SKM-1 treated with dmso at 0.1 percent for 144 hours (cell line): ENCODE data around the gene TMEM39A.
A peak's percentile ranks its signal among the peaks of the same experiment; 100 is the strongest.

Source experiments
- DNase-seq: peaks from one replicate; lab custom pipeline; 2025; ENCODE audit not compliant: unreplicated experiment; lab: John Stamatoyannopoulos, UW

The TMEM39A gene

GRCh38 chr3:119463171-119464169 is at the start of gene TMEM39A:
TSS of gene TMEM39A (minus strand) at chr3:119463615. CDS start at chr3:119462074, 1,541 bp downstream.
- DNase-seq: peak; percentile 96

GRCh38 chr3:119510690-119511089 is 47.3 kb upstream of the TMEM39A start:
- DNase-seq: no peak

DNA sequence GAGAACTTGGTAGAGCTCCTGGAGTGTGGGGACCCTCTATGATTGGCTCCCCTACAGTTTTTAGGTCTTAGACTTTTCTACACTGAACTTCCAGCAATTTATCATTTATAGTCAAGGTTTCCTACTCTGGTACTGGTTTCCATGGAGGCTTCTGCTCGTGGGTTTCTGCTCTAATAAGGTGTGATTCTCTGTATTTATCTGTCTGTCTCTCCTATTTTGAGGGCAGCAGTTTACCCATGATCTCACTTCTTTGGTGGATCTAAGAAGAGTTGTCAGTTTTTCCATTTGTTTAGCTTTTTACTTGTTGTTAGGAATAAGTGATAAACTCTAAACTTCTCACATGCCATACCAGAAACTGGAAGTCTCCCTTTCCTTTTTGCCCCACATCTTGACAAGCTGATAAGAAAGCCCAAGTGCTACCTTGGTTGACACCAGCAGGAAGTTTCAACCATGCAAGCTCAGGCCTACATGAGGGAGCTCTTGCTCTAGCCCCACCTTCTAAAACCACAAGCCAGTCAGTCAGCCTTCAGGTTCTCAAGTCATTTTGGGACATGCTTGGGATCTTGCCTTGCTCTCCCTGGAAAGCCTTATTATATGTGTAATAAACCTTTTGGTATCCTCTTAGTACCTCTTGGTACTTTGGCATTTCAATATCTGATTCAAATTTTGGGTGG is 44.9 kb upstream of the TMEM39A start:
- DNase-seq: no peak

- no peak for DNase-seq
Measured at GRCh38 chr3:119507404-119507803, 44.0 kb upstream of the TMEM39A start.

DNA sequence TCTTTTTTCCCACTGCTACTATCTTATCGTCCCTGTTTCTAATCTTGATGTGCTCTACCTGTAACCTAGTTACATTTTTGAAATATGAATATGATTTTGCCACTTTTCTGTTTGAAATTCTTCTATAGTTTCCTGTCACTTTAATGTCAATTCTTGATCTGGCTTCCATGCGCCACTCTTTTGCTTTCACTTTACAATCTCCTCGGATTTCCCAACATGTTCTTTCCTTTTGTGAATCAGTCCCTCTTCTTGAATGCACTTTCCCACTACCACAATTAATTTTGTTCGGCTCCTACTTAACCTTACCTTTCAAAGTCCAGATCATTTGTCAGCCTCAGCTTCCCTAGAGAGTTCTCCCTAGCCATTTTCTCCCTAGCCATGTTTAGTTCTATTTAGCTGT is 43.2 kb upstream of the TMEM39A start:
- no peak for DNase-seq

- DNase-seq: no peak
Measured at GRCh38 chr3:119500901-119501300, 37.5 kb upstream of the TMEM39A start.

DNA sequence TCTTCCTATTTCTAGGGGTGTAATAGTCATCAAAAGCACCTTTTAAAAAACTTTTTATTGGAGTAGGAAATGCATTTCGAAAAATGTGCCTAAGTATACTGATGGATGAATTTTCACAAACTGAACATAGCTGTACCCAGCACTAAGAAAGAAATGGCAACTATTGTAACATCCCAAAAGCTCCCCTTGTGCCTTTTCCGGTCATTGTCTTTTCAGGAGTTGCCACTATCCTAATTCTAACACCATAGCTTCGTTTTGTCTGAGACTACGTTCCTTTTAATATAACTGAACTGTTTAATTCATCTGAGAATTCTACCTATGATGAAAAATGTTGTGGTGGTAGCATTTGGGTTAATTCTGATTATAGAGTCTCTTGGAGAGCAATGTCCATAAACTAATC is 36.9 kb upstream of the TMEM39A start:
- no peak for DNase-seq

- DNase-seq: peak; percentile 96
Measured at GRCh38 chr3:119498186-119499011, 35.0 kb upstream of the TMEM39A start, which contains the start of gene TIMMDC1. TSS of gene TIMMDC1 (plus strand) at chr3:119498547. CDS start at chr3:119498734, 187 bp downstream.

DNA sequence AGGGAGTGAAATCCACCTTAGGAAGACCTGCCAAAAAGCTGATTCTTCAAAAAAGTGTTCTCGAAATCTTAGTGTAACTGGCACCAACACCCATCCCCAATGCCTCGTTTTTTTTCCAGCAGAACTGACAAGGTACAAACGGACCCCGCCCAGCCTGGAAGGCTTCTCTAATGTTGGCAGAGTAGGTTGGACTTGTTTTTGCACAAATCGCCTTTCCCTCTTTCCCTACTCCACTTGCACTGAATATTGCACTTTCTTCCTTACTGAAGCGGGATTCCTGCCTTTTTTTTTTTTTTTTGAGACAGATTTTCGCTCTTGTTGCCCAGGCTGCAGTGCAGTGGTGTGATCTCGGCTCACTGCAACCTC is 34.4 kb upstream of the TMEM39A start:
- no peak for DNase-seq

DNA sequence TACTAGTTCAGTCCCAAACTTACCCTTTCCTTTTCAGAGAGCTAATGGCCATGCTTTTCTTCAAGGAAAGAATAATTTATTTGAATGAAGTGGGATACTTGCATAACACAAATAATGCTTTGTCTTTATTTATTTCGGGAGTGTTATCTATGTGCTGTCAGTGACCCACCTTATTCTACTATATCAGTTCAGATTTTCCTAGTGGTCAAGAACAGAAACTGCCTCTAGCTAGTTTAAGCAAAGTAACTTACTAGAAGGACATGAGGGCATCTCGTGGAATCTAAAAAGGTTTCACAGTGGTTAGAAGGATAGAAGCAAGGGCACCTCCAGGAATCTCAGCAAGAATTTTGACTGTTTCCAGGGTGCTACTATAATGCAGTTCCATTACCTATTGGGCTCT is 31.2 kb upstream of the TMEM39A start:
- DNase-seq: no peak

- DNase-seq: no peak
Measured at GRCh38 chr3:119492810-119493209, 29.4 kb upstream of the TMEM39A start.

DNA sequence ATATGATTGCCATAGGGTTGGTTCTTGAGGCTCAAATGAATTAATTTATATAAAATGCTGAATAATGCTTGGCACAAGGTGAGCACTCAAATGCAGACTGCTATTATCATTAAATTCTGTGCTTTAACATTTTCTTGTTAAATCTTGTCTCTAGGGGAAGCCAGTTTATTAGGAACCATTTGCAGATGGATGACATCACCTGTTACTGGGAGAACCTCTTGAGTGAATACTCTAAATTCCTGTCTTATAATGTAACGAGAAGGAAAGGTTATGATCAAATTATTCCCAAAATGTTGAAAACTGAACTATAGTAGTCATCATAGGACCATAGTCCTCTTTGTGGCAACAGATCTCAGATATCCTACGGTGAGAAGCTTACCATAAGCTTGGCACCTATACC is 28.7 kb upstream of the TMEM39A start:
- no peak for DNase-seq

- no peak for DNase-seq
Measured at GRCh38 chr3:119490153-119490552, 26.7 kb upstream of the TMEM39A start.

GRCh38 chr3:119485563-119485962 is 22.1 kb upstream of the TMEM39A start:
- DNase-seq: no peak

GRCh38 chr3:119483101-119483500 is 19.7 kb upstream of the TMEM39A start:
- no peak for DNase-seq

GRCh38 chr3:119481079-119481478 is 17.7 kb upstream of the TMEM39A start:
- no peak for DNase-seq

DNA sequence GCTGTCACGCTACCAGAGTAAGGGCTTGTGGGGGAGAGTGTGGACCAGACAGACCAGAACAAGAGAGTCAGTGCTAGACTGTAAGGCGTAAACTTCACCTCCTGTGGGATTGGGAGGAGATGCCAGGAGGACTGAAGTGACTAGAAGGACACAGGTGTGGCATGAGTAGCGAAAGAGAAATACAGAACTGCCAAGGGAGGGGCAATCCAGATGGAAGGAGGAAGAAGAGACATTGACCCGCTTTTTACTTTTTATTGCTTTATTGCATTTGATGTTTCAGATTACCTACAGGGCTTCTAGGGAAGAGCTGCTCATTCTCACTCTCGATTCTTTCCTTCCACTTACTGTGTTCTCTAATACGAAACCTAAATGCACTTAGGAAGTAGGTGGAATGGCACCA is 7.5 kb upstream of the TMEM39A start:
- DNase-seq: no peak

GRCh38 chr3:119469418-119470189 is 6.2 kb upstream of the TMEM39A start:
- DNase-seq: no peak

DNA sequence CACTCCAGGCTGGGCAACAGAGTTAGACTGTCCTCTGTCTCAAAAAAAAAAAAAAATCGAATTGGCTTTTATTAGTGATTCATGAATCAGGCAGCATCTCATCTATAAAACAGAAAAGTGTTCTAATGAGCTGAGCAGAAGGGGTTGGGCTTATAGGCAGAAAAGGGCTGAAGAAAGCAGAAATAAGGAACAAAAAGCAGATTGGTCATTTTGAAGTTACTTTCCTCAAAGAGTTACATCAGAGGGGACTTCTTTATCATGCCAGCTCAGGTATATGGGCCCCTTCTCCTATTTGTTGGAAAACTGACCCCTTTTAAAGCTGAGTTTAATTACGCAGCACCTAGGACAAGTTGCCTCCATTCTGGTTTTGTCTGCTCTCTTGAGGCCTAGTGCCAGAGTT is 4.6 kb upstream of the TMEM39A start:
- DNase-seq: peak; percentile 19

DNA sequence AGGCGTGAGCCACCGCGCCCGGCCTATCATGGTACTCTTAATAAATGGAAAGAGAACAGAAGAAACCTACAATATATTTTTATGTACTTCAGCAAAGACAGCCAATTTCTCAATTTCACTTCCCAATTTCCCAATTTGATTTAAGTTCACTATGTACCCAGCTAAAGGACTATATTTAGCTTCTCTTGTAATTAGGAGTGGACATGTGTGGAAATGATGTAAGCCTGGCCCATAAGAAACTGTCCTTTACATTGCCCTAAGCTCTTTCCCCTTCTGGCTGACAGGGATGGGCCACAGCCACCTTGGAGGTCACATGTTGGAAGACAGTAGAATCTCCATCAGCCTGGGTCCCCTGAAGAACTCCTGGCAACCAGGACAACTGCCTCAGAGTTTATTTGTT is 6.2 kb downstream of the TMEM39A start:
- DNase-seq: peak; percentile 21
